ENCODE measurements around the gene CCNC. TPM values are rescaled to one million over a fixed set of nuclear protein-coding genes. Genes with fewer than 3 reads are reported as not detected.

CCNC gene
- total RNA-seq, 1 experiment from 2014 or later: 43.4 TPM

- no peaks in the 10 kb centered on the region for H3K27me3 ChIP-seq (ENCODE audit: control insufficient read depth, insufficient read depth, low read length)
- CTCF ChIA-PET: no interaction called here
- no peak for ATAC-seq
- intact Hi-C loops (cut with micrococcal nuclease; ENCODE audit: unreplicated experiment) (no loop called here), in situ Hi-C loops (cut with HindIII; ENCODE audit: low pct_unique_long_range_greater_than_20kb, low sequenced_read_pairs) (no loop called here)
- H3K4me1 ChIP-seq (ENCODE audit: control insufficient read depth, insufficient read depth, low read length): no peaks in the 10 kb centered on the region
- TF ChIP-seq TCF7L2 (IDR thresholded peaks at IDR 0.05; ENCODE audit: low read depth, low read length) (no peak), SIN3A (IDR thresholded peaks at IDR 0.05; ENCODE audit: borderline replicate concordance, insufficient read depth, low read depth, low read length) (no peak), REST (IDR thresholded peaks at IDR 0.05; ENCODE audit: insufficient read depth in 1 of 2, low read depth in 2 of 2, low read length in 1 of 2) (no peak), CTCF (IDR thresholded peaks at IDR 0.05) (no peak), POLR2AphosphoS5 (IDR thresholded peaks at IDR 0.05; ENCODE audit: low read depth, low read length) (no peak)
- H3K4me3 ChIP-seq (ENCODE audit: low read depth in 2 of 2, low read length in 2 of 2): no peak overlapping the region
- no TSS peak for BruUV-seq (replicated peaks)
- H3K27ac ChIP-seq (ENCODE audit: low read length): no peak overlapping the region
- no peak for DNase-seq (ENCODE audit: low read depth, low spot score)
- H3K36me3 ChIP-seq (ENCODE audit: control insufficient read depth, insufficient read depth, low read length): peaks cover 14% of the 10 kb centered on the region
- POLR2A ChIA-PET: interaction anchor here (0.6 to 1.3 kb wide), 3 partner anchors 23 to 178 kb away, joined by 5 to 9 read pairs (median 6); partner anchors contain the start of gene CCNC
- no peaks in the 10 kb centered on the region for H3K9me3 ChIP-seq (ENCODE audit: control insufficient read depth, insufficient read depth, low read depth, low read length)
Observed at GRCh38 chr6:99530627-99531026, 37.8 kb downstream of the CCNC start.

GRCh38 chr6:99522531-99522930, 45.9 kb downstream of the CCNC start:
- no peak for TF ChIP-seq REST (IDR thresholded peaks at IDR 0.05; ENCODE audit: insufficient read depth in 1 of 2, low read depth in 2 of 2, low read length in 1 of 2)
- TF ChIP-seq SIN3A (IDR thresholded peaks at IDR 0.05; ENCODE audit: borderline replicate concordance, insufficient read depth, low read depth, low read length): no peak
- no peak for TF ChIP-seq CTCF (IDR thresholded peaks at IDR 0.05)
- no peak for TF ChIP-seq POLR2AphosphoS5 (IDR thresholded peaks at IDR 0.05; ENCODE audit: low read depth, low read length)
- no peak for TF ChIP-seq TCF7L2 (IDR thresholded peaks at IDR 0.05; ENCODE audit: low read depth, low read length)
- ChIA-PET CTCF (no interaction called here), POLR2A (interaction anchor here (0.7 kb wide), 1 partner anchor 27 kb away, joined by 3 read pairs; no protein-coding TSS in a partner anchor)
- DNase-seq (ENCODE audit: low read depth, low spot score) (no peak), ATAC-seq (no peak)
- no peak overlapping the region for H3K27ac ChIP-seq (ENCODE audit: low read length)
- H3K27me3 ChIP-seq (ENCODE audit: control insufficient read depth, insufficient read depth, low read length): no peaks in the 10 kb centered on the region
- no TSS peak for BruUV-seq (replicated peaks)
- intact Hi-C loops (cut with micrococcal nuclease; ENCODE audit: unreplicated experiment) (no loop called here), in situ Hi-C loops (cut with HindIII; ENCODE audit: low pct_unique_long_range_greater_than_20kb, low sequenced_read_pairs) (no loop called here)
- peaks cover 4% of the 10 kb centered on the region for H3K4me1 ChIP-seq (ENCODE audit: control insufficient read depth, insufficient read depth, low read length)
- H3K9me3 ChIP-seq (ENCODE audit: control insufficient read depth, insufficient read depth, low read depth, low read length): no peaks in the 10 kb centered on the region
- H3K4me3 ChIP-seq (ENCODE audit: low read depth in 2 of 2, low read length in 2 of 2): peak overlapping the region in 1 of 2 experiments; percentile 19; a peak in 2 of 4 replicates
- peaks cover 5% of the 10 kb centered on the region for H3K36me3 ChIP-seq (ENCODE audit: control insufficient read depth, insufficient read depth, low read length)

All from Panc1 (cell line).